IPS-11a (cell line): ENCODE measurements around the gene PLCB1.

Source experiments
- H3K4me3 ChIP-seq: one replicate; pipeline ENCODE4 v1.5.1; 2013; ENCODE audit warnings: low read depth, low read length, control low read depth

The PLCB1 gene

DNA sequence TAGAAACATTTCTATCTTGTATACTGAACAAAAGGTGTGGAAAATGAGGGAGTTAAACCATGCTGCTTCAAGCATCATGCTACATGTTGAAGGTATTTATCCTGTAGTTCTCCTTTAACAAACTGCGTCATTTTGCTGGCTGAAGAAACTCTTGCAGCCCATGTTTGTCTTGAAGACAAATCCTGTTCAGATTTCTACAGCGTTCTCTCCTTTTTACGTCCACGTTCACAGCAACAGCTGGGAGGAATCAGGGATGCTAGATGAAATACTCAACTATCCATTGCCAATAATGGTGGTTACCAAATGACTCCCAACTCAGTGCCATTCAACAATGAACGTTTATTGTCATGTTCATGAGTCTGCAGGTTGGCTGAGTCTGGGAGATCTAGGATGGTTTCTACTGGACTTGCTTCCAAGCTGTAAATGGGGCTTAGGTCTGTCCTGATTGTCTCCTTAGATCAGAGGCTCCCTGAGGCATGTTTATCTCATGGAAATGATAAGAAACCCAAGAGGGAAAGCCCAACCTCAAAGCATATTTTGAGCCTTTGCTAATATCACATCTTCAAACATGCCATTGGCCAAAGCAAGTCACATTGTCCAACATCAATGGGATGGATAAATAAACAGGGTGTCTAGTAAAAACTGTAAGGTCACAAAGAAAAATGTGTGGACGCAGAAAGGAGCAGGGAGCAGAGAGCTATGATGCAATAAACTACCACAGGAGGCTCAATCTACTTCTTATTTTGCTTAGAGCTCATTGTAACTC is 2.7 kb upstream of the PLCB1 start:
- no peak overlapping the region for H3K4me3 ChIP-seq

- H3K4me3 ChIP-seq, result peak overlapping the region; percentile 40
These were observed 1.1 kb upstream of the PLCB1 start for GRCh38 chr20:8130840-8131526.

GRCh38 chr20:8132484-8133309 is 631 bp downstream of the PLCB1 start:
- H3K4me3 ChIP-seq, result peak overlapping the region; percentile 40

DNA sequence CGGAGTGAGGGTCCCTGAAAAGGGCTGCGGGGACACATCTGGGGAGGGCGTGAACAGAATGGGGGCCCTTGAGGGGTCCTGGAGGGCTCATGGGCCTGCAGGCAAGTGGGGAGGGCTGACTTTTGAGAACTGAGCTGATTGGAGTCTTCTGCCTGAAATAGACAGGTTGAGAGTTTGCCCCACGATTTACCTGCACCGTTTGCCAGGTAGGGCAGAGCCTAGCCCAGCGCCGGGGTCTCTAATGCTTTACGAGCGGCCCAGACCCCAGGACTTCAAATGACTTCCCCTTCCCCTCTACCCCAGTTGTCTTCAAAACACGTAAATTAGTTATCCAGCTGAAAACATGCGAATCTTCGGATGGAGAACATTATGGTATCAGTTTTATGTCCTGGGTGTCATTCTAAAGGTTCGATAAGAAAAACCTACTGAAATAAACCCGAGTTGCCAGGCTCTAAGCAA is 1.3 kb downstream of the PLCB1 start:
- H3K4me3 ChIP-seq, result no peak overlapping the region

DNA sequence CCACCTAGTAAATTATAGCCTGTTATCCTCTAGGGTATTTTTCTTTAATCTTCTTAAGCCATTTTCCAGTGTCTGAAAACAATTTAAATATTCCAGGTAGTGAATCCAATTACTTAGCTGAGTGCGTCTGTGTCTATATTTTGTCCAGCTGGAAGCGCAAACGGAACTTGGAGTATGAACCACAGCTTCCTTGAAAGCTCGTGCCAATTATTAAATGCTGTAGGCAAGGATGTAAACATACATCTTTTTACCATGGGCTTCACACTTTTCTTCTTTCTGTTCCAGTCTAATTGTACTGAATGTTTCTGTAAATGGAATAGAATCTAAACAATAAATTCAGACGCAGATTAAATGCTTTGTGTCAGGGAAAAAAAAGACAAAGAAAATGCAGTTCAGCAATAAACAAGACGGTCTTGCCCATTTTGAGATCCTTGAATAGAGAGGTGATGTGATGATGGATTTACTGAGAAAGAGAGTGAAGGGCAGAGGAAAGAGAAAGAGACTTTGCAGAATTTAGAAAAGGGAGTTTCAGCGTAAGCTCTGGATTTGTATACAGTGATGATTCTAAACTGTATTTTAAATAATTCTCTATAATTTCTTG is 1.9 kb downstream of the PLCB1 start:
- no peak overlapping the region for H3K4me3 ChIP-seq

GRCh38 chr20:8139899-8140298 is 7.8 kb downstream of the PLCB1 start:
- no peak overlapping the region for H3K4me3 ChIP-seq

- no peak overlapping the region for H3K4me3 ChIP-seq
These were observed 11.4 kb downstream of the PLCB1 start for GRCh38 chr20:8143474-8143873.

DNA sequence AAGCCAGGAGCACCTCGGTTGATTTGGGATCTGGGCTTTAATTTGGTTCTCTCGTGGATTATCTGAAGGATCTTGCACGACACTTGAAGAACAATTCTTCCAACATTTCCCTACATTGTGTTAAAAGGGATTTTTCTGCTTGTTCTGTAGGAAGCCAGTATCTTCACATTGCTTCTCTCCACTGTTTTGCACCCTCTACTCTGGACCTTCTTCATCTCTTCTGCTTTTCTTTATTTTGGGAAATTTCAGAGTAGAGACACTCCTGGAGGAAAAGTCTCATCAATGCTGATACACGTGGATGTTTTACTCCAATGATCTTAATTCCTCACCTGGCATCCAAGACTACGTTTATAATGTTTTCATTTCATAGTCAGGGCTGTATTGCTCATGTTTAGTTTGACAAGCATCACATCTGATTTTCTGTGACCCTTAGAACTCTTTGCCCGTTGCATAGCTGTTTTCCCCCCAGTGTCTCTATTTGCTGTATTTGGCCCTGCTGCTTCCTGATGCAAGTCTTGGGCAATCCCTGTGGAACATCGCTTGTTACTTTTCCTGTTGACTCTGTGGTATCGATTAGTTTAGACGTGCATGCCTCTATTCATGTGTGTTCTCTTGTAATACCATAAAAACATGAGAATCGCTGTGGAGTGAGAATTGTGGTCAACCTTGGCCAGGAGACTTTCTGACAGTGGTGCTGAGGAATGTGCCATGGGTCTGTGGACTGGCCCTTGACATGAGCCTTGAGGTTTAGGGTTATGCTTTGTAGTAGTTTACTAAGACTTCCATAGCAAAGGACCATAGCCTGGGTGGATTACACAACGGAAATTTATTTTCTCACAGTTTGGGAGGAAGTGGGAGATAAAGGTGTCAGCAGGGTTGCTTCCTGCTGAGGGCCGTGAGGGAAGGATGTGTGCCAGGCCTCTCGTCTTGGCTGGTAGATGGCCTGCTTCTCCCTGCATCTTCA is 12.5 kb downstream of the PLCB1 start:
- H3K4me3 ChIP-seq, result no peak overlapping the region

GRCh38 chr20:8145246-8146168 is 13.4 kb downstream of the PLCB1 start:
- no peak overlapping the region for H3K4me3 ChIP-seq

GRCh38 chr20:8147476-8147875 is 15.4 kb downstream of the PLCB1 start:
- no peak overlapping the region for H3K4me3 ChIP-seq

- H3K4me3 ChIP-seq, result no peak overlapping the region
These were observed 16.4 kb downstream of the PLCB1 start for GRCh38 chr20:8148501-8148900.

DNA sequence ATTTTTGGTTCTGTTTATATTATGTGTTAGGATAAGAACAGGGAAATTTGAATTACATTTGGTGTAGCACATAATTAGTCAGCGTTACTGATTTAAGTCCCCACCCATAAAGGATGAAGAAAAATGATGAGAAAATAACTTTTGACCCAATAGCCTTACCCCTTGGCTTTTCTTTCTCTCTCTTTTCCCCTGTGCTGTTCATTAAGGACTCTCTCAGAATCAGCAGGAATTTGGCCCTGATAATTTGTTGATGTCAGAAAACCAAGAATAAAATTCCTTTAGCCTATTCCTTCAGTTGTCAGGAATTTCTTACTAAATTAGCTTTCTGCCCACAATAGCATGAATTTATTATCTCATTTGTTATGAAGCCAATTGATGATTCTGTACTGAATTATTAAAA is 18.5 kb downstream of the PLCB1 start:
- no peak overlapping the region for H3K4me3 ChIP-seq

DNA sequence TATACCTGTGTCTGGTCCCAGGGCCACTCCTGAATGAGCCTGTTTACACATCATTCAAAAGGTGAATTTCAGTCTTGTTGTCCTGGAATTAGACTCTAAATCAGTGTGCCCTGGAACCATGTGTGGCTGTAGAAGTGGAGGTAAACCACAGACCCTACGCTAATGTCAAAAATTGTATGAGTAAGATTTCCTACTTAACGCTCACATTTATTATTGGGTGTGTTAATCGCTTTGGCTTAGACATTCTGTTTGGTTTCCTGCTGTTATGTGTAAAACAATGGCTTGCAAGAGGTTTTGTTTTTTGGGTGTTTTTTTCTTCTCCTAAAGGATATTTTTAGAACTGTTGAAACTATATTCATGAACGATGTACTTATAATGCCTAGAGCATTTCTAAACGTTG is 19.3 kb downstream of the PLCB1 start:
- H3K4me3 ChIP-seq, result no peak overlapping the region

DNA sequence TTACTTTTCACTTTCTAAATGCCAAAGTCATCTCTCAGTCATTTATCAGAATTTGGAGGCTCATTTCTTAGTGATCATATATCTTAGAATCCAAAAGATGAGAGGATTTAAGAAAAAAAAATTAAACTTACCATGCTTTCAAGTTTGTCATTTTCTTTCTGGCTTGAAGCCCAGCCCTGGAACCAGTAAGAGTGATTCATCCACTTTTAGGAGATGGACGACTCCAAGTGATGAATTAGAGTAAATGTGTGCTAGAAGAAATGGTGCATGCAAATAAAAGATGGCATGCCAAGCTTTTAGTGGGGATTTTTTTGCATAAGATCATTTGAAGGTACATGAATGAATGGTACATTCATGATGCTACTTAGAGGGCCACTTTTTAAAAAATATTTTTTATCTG is 20.1 kb downstream of the PLCB1 start:
- no peak overlapping the region for H3K4me3 ChIP-seq

DNA sequence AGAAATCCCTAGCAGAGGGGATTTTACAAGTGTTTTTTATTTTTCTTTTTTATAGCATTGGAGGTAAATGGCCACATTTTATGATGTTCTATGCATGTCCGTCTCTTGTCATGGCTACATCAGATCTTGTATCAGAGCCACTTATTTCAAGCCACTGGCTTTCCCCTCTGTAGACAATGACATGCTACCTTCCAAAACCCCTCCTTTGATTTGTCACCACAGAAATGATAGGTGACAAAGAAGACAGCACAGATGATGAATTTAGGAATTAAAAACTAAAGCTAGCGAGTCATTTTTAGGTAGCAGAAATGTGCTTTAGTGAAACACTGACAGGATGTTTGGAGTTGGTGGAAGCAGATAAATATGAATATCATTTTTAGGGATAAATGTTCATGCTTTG is 20.8 kb downstream of the PLCB1 start:
- H3K4me3 ChIP-seq, result no peak overlapping the region

DNA sequence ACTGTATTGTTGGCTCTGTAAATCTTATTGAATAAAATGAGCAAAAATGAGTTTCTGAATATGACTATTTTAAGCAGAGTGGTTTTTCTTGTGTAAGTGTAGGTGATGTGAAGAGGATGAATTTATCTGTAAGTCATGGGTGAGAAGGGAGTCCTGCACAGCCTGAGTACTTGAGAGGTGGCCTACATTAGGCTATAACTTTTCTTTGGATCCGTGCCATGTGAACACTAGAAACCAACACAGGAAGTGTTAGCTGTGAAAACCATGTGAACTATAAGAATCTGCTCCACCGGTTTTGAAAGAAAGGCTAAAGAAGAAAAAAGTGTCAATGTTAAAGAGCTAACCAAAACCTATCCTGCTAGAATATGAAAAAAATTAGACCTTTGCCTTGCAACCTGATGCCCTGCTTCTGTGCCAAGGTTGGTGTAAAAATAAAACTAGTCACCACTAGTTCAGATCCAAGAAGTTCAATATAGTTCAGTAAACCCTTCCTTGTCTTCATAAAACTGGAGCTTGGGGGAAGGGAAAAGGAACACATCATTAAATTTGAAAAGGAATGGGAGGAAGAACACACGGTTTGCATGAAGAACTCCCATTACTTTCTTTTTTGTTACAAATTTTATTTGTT is 21.3 kb downstream of the PLCB1 start:
- no peak overlapping the region for H3K4me3 ChIP-seq

GRCh38 chr20:8154638-8155037 is 22.6 kb downstream of the PLCB1 start:
- no peak overlapping the region for H3K4me3 ChIP-seq

GRCh38 chr20:8155229-8155628 is 23.2 kb downstream of the PLCB1 start:
- no peak overlapping the region for H3K4me3 ChIP-seq

- H3K4me3 ChIP-seq, result no peak overlapping the region
These were observed 23.7 kb downstream of the PLCB1 start for GRCh38 chr20:8155812-8156211.
